ENCODE results near the gene CSNK1D.

The CSNK1D gene

DNA sequence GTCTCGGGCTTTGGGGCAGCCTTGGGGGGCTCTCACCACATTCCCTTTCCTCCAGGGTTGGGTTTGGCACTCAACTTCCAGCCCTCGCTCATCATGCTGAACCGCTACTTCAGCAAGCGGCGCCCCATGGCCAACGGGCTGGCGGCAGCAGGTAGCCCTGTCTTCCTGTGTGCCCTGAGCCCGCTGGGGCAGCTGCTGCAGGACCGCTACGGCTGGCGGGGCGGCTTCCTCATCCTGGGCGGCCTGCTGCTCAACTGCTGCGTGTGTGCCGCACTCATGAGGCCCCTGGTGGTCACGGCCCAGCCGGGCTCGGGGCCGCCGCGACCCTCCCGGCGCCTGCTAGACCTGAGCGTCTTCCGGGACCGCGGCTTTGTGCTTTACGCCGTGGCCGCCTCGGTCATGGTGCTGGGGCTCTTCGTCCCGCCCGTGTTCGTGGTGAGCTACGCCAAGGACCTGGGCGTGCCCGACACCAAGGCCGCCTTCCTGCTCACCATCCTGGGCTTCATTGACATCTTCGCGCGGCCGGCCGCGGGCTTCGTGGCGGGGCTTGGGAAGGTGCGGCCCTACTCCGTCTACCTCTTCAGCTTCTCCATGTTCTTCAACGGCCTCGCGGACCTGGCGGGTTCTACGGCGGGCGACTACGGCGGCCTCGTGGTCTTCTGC lies 36.3 kb downstream of the CSNK1D start:
- H3K27ac ChIP-seq = peak overlapping the region; percentile 99
- no peak for DNase-seq (ENCODE audit: low spot score)
- ChIA-PET CTCF (interaction anchor here (0.6 to 0.9 kb wide), 2 partner anchors 31 to 91 kb away, joined by 3 to 4 read pairs; no protein-coding TSS in a partner anchor), POLR2A (ENCODE audit: low non-redundant PET) (no interaction called here)
- TF ChIP-seq, protein P1, sequence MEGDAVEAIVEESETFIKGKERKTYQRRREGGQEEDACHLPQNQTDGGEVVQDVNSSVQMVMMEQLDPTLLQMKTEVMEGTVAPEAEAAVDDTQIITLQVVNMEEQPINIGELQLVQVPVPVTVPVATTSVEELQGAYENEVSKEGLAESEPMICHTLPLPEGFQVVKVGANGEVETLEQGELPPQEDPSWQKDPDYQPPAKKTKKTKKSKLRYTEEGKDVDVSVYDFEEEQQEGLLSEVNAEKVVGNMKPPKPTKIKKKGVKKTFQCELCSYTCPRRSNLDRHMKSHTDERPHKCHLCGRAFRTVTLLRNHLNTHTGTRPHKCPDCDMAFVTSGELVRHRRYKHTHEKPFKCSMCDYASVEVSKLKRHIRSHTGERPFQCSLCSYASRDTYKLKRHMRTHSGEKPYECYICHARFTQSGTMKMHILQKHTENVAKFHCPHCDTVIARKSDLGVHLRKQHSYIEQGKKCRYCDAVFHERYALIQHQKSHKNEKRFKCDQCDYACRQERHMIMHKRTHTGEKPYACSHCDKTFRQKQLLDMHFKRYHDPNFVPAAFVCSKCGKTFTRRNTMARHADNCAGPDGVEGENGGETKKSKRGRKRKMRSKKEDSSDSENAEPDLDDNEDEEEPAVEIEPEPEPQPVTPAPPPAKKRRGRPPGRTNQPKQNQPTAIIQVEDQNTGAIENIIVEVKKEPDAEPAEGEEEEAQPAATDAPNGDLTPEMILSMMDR (conservative IDR thresholded peaks at IDR 0.05; ENCODE audit: low read depth) = no peak

DNA sequence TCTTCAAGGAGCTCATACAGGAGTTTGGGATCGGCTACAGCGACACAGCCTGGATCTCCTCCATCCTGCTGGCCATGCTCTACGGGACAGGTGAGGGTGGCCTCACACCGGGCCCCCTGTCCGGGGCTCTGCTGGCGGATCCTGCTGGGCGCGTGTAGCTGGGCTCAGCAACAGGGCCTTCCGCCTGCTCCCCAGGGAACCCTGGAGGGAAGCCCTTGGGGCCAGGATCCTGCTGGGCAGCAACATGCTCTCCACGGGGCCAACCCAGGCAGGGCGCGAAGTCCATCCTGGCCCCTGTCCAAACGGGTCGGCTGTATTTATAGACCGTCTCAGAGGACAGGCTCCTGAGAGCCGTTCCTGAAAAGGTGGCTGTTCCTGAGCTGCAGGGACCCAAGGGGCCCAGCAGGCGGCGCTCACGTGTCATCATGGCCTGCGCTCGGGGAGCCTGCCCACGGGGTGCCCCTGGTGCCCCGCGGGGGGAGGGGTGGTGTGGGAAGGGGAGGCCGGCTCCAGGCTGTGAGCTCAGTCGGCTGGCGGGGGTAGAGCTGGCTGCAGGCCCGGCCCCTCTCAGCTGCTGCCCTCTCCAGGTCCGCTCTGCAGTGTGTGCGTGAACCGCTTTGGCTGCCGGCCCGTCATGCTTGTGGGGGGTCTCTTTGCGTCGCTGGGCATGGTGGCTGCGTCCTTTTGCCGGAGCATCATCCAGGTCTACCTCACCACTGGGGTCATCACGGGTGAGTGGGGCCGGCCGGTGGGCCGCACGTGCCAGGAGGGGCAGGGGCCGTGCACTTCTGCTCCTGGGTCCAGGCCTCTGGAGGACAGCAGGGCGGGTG lies 37.1 kb downstream of the CSNK1D start:
- H3K27ac ChIP-seq = peak overlapping the region; percentile 99
- DNase-seq (ENCODE audit: low spot score) = no peak
- TF ChIP-seq, protein P1 (conservative IDR thresholded peaks at IDR 0.05; ENCODE audit: low read depth) = peak; percentile 92
- ChIA-PET POLR2A (ENCODE audit: low non-redundant PET) (interaction anchor here (0.6 to 1.1 kb wide), 2 partner anchors 14 to 650 kb away, joined by 4 to 5 read pairs; no protein-coding TSS in a partner anchor), CTCF (interaction anchor here (0.6 to 1.6 kb wide), 4 partner anchors 30 to 245 kb away, joined by 3 to 4 read pairs (median 3); no protein-coding TSS in a partner anchor)

DNA sequence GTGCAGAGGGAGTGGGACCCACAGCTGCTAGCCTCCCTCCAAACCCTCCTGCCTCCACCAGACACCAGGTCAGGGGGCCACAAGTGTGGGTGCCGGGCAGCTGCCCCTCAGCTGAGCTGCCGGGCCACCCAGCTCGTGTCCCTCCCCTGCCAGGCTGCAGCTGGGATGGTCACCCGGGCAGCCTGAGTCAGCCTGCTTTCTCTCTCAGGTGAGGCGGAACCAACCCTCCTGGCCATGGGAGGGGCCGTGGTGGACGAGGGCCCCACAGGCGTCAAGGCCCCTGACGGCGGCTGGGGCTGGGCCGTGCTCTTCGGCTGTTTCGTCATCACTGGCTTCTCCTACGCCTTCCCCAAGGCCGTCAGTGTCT lies 37.7 kb downstream of the CSNK1D start:
- ChIA-PET CTCF (interaction anchor here (0.6 to 1.6 kb wide), 3 partner anchors 96 to 244 kb away, joined by 3 to 4 read pairs (median 3); no protein-coding TSS in a partner anchor), POLR2A (ENCODE audit: low non-redundant PET) (interaction anchor here (0.6 to 1.1 kb wide), 4 partner anchors 13 to 649 kb away, joined by 3 to 5 read pairs (median 4); no protein-coding TSS in a partner anchor)
- H3K27ac ChIP-seq = peak overlapping the region; percentile 99
- TF ChIP-seq, protein P1 (conservative IDR thresholded peaks at IDR 0.05; ENCODE audit: low read depth) = no peak
- DNase-seq (ENCODE audit: low spot score) = no peak

DNA sequence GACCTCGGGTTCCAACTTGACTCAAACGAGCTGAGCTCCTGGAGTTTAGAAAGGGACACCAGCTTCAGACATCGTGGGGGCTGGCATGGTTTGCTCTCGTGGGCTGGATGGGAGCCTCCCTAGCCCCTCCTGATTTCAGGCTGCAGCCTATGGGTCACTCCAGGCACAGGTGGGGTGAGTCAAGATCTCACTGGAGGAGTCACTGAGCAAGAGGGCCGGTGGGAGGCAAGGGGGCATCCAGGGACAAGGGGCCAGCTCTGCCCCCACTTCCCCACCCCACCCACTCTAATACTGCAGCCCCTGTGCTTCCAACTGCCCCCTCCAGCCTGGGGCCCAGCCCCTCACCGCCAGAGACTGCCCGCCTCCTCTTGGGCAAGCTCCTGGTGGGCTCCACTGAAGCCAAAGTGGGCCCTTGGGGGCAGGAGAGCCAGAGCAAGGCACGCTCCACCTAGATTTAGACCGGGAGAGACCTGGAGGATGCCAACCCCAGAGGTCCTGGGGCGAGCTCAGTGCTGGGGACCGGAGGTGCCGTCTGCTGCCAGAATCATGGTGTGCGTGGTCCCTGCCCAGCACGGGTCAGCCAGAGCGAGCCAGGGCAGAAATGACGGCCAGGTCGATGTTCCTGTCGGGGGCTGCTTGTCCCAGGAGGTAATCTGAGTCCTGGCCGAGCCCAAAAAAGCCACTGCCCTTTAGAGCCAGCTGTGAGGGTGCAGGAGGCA lies 38.3 kb downstream of the CSNK1D start:
- DNase-seq (ENCODE audit: low spot score) = no peak
- TF ChIP-seq, protein P1 (conservative IDR thresholded peaks at IDR 0.05; ENCODE audit: low read depth) = no peak
- peak overlapping the region; percentile 99 for H3K27ac ChIP-seq
- ChIA-PET POLR2A (ENCODE audit: low non-redundant PET) (interaction anchor here (0.6 to 1.1 kb wide), 5 partner anchors 12 to 649 kb away, joined by 3 to 5 read pairs (median 4); no protein-coding TSS in a partner anchor), CTCF (interaction anchor here (1.1 to 1.6 kb wide), 2 partner anchors 205 kb away, joined by 4 read pairs; no protein-coding TSS in a partner anchor)

DNA sequence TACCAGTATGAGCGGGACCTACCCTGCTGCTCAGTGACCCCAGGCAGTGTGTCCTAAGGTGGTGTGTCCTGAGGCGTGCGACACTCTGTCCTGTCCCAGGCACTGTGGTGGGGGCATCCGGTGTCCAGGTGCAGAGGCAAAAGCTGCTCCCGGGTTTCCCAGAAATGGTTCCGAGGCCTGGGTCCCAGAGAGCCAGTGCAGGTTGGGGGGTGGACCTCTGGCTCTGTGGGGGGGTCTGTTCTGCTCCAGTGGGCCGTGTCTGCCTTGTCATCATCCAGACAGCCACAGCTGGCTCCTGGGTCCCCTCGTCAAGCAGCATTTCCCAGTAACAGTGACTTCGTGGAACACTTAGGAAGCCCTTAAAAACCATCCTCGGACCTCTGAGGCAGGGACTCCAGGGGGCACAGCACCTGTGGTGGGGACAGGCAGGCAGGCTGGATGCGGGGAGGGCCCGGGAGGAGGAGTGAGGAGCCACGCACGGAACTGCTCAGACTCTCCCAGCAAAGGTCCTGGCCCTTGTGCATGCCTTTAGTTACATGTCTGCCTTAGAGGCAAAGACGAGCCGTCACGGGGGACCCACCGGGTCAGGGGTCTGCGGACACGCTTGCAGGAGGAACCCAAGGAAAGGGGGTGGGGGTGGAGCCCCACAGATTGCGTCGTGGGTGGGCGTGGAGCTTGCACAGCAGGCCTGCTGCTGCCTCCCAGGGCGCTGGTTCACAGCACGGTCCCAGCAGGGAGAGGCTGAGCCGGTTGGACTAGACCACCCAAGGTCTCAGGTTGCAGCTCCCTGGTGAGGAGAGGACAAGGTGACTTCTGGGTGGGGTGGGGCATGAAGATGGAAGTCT lies 39.1 kb downstream of the CSNK1D start:
- TF ChIP-seq, protein P1 (conservative IDR thresholded peaks at IDR 0.05; ENCODE audit: low read depth) = no peak
- POLR2A ChIA-PET (ENCODE audit: low non-redundant PET) = interaction anchor here (0.8 to 1.0 kb wide), 2 partner anchors 33 to 58 kb away, joined by 3 to 5 read pairs; no protein-coding TSS in a partner anchor
- CTCF ChIA-PET = interaction anchor here (1.1 kb wide), 1 partner anchor 204 kb away, joined by 4 read pairs; no protein-coding TSS in a partner anchor
- no peak for DNase-seq (ENCODE audit: low spot score)
- H3K27ac ChIP-seq = peak overlapping the region; percentile 99

Measured in RWPE1 (cell line).